Muscle of arm (tissue), 12 donors: Measurements from ENCODE around the gene PCDH15. TPM values are rescaled to one million over a fixed set of nuclear protein-coding genes. Genes with fewer than 3 reads are reported as not detected.

Experiments
- DNase-seq: peaks from one replicate; pipeline ENCODE4 v3.0.0-alpha.2; 2013
- polyA plus RNA-seq, 12 donors: library from polyadenylated mRNA; unstranded; fragments of 120-200 nt; gene quantifications; one replicate each; pipeline ENCODE4 v1.2.1, GENCODE V29; 2013; ENCODE audit not compliant: insufficient read length in 12 of 12

Gene PCDH15
- polyA plus RNA-seq, 12 donors, result 0.10 to 1.5 (median 0.37) TPM; not detected in 2

GRCh38 chr10:54131833-54132232 lies 669.2 kb downstream of the PCDH15 start:
- no peak for DNase-seq

GRCh38 chr10:54130394-54130793 lies 670.6 kb downstream of the PCDH15 start:
- no peak for DNase-seq

- DNase-seq, result no peak
Observed at GRCh38 chr10:54125098-54125747, 675.8 kb downstream of the PCDH15 start.

- no peak for DNase-seq
Observed at GRCh38 chr10:54124209-54124885, 676.7 kb downstream of the PCDH15 start.

- no peak for DNase-seq
Observed at GRCh38 chr10:54120806-54121205, 680.2 kb downstream of the PCDH15 start.

- DNase-seq, result no peak
Observed at GRCh38 chr10:54108961-54109360, 692.1 kb downstream of the PCDH15 start.

- DNase-seq, result no peak
Observed at GRCh38 chr10:54096892-54097291, 704.1 kb downstream of the PCDH15 start.

GRCh38 chr10:54094321-54094720 lies 706.7 kb downstream of the PCDH15 start:
- no peak for DNase-seq

GRCh38 chr10:54091237-54091636 lies 709.8 kb downstream of the PCDH15 start:
- DNase-seq, result no peak

- DNase-seq, result no peak
Observed at GRCh38 chr10:54081950-54082349, 719.1 kb downstream of the PCDH15 start.

GRCh38 chr10:54067361-54067760 lies 733.7 kb downstream of the PCDH15 start:
- no peak for DNase-seq

- no peak for DNase-seq
Observed at GRCh38 chr10:54066646-54067045, 734.4 kb downstream of the PCDH15 start.

- no peak for DNase-seq
Observed at GRCh38 chr10:54065106-54065505, 735.9 kb downstream of the PCDH15 start.

GRCh38 chr10:54064215-54064614 lies 736.8 kb downstream of the PCDH15 start:
- no peak for DNase-seq

GRCh38 chr10:54063514-54063913 lies 737.5 kb downstream of the PCDH15 start:
- DNase-seq, result no peak

GRCh38 chr10:54060572-54060971 lies 740.5 kb downstream of the PCDH15 start:
- no peak for DNase-seq

GRCh38 chr10:54057357-54057756 lies 743.7 kb downstream of the PCDH15 start:
- no peak for DNase-seq

GRCh38 chr10:54026340-54026739 lies 774.7 kb downstream of the PCDH15 start:
- DNase-seq, result no peak

GRCh38 chr10:54011117-54011516 lies 789.9 kb downstream of the PCDH15 start:
- DNase-seq, result no peak

- DNase-seq, result no peak
Observed at GRCh38 chr10:54010337-54010933, 790.6 kb downstream of the PCDH15 start.

GRCh38 chr10:54009672-54010071 lies 791.4 kb downstream of the PCDH15 start:
- DNase-seq, result no peak

- DNase-seq, result no peak
Observed at GRCh38 chr10:54002077-54002476, 799.0 kb downstream of the PCDH15 start.

GRCh38 chr10:53997953-53998352 lies 803.1 kb downstream of the PCDH15 start:
- DNase-seq, result no peak
